Measurements from ENCODE around the gene TH.

Gene TH

DNA sequence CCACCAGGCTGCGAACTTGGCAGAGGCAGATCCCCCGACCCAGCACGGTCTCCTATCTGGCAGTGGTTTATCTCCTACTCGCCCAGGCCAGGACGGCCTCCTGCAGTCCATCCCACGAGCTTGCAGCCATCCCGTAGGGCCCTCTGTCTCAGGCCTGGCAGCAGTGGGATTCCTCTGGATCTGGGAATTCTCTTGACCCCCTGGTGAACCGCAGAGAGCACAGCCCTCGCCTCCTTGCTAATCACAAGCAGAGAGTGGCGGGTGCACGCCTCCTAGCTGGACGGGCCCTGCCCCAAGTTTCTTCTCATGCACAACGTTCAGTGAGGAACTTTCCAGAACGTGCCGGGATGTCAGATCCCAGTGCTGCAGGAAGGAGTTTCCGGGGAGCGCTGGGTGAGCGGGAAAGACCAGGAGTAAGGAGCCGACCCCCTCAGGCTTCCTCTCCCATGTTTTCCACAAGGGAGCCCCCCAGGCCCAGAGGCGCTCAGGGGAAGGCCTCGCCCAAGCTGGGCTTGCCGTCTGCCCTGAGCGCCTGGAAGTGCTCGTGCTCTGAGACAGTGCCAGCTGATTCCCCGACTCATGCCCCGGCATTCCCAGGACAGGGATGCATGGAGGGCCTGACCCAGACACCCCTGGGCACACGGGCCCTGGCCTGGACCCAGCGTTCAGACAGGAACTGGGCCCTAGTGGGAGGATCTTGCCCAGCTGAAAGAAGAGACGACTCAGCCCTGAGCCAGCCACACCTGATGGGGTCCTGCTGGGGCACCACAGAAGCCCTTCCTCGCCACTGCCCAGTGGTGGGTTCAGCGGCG, 57.0 kb downstream of the TH start:
- Histone ChIP-seq H3K9me3 (no peaks in the 10 kb centered on the region), H3K4me3 (ENCODE audit: low read depth, low read length) (no peak overlapping the region), H3K4me1 (no peaks in the 10 kb centered on the region), H3K27me3 (no peaks in the 10 kb centered on the region), H3K36me3 (no peaks in the 10 kb centered on the region)
- TF ChIP-seq, protein P1, sequence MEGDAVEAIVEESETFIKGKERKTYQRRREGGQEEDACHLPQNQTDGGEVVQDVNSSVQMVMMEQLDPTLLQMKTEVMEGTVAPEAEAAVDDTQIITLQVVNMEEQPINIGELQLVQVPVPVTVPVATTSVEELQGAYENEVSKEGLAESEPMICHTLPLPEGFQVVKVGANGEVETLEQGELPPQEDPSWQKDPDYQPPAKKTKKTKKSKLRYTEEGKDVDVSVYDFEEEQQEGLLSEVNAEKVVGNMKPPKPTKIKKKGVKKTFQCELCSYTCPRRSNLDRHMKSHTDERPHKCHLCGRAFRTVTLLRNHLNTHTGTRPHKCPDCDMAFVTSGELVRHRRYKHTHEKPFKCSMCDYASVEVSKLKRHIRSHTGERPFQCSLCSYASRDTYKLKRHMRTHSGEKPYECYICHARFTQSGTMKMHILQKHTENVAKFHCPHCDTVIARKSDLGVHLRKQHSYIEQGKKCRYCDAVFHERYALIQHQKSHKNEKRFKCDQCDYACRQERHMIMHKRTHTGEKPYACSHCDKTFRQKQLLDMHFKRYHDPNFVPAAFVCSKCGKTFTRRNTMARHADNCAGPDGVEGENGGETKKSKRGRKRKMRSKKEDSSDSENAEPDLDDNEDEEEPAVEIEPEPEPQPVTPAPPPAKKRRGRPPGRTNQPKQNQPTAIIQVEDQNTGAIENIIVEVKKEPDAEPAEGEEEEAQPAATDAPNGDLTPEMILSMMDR (IDR thresholded peaks at IDR 0.05; ENCODE audit: low read depth, low read length) = no peak
- DNase-seq = no peak
